Measurements from ENCODE around the gene IL23R. TPM values are rescaled to one million over a fixed set of nuclear protein-coding genes. Genes with fewer than 3 reads are reported as not detected.
A peak's percentile ranks its signal among the peaks of the same experiment; 100 is the strongest.
"Not testable (repeated sequence)": the region's sequence is repeated elsewhere in the genome, so short reads cannot be mapped to it uniquely, and the experiment has no call there.

IL23R gene
- total and polyA plus RNA-seq, 10 donors, result 0.07 to 1.2 (median 0.67) TPM; not detected in 2

GRCh38 chr1:67143966-67144365 is 22.3 kb upstream of the IL23R start:
- 64 to 78% (median 73%) methylated on average over 3 of the region's 3 CpGs for WGBS, 5 donors
- Histone ChIP-seq H3K9me3 (no peaks in the 10 kb centered on the region), H3K4me1 (peaks cover 0 to 11% (median 4%) of the 10 kb centered on the region in 6 donors), H3K4me3 (no peak overlapping the region), H3K36me3 (no peaks in the 10 kb centered on the region), H3K27me3 (replicated peaks in 1 of 7) (no peaks in the 10 kb centered on the region), H3K27ac (no peak overlapping the region)
- intact Hi-C loops (cut with DNase I; ENCODE audit: low total_unique reads), result loop anchor here (5.0 kb wide), 1 partner anchor 377 kb away; no protein-coding TSS in a partner anchor
- TF ChIP-seq POLR2A (IDR thresholded peaks at IDR 0.05), result no peak
- TF ChIP-seq, protein P1, sequence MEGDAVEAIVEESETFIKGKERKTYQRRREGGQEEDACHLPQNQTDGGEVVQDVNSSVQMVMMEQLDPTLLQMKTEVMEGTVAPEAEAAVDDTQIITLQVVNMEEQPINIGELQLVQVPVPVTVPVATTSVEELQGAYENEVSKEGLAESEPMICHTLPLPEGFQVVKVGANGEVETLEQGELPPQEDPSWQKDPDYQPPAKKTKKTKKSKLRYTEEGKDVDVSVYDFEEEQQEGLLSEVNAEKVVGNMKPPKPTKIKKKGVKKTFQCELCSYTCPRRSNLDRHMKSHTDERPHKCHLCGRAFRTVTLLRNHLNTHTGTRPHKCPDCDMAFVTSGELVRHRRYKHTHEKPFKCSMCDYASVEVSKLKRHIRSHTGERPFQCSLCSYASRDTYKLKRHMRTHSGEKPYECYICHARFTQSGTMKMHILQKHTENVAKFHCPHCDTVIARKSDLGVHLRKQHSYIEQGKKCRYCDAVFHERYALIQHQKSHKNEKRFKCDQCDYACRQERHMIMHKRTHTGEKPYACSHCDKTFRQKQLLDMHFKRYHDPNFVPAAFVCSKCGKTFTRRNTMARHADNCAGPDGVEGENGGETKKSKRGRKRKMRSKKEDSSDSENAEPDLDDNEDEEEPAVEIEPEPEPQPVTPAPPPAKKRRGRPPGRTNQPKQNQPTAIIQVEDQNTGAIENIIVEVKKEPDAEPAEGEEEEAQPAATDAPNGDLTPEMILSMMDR (IDR thresholded peaks at IDR 0.05 in 8 of 11, conservative IDR thresholded peaks at IDR 0.05 in 3 of 11), result no peak
- TF ChIP-seq POLR2AphosphoS5 (IDR thresholded peaks at IDR 0.05), result no peak
- DNase-seq, result no peak

- Histone ChIP-seq H3K27me3 (replicated peaks in 1 of 7) (no peaks in the 10 kb centered on the region), H3K4me3 (no peak overlapping the region), H3K27ac (no peak overlapping the region), H3K4me1 (peaks cover 0 to 15% (median 9%) of the 10 kb centered on the region in 6 donors), H3K36me3 (no peaks in the 10 kb centered on the region), H3K9me3 (no peaks in the 10 kb centered on the region)
- TF ChIP-seq, protein P1 (IDR thresholded peaks at IDR 0.05 in 8 of 11, conservative IDR thresholded peaks at IDR 0.05 in 3 of 11), result peak in 8 of 11 experiments; percentile 10 to 41 (median 22)
- TF ChIP-seq POLR2AphosphoS5 (IDR thresholded peaks at IDR 0.05), result no peak
- intact Hi-C loops (cut with DNase I; ENCODE audit: low total_unique reads), result loop anchor here (5.0 kb wide), 2 partner anchors 152 to 377 kb away; no protein-coding TSS in a partner anchor
- WGBS, 5 donors, result 81 to 91% (median 82%) methylated on average over 2 of the region's 2 CpGs
- no peak for DNase-seq
These were observed 21.6 kb upstream of the IL23R start for GRCh38 chr1:67144696-67145095.

DNA sequence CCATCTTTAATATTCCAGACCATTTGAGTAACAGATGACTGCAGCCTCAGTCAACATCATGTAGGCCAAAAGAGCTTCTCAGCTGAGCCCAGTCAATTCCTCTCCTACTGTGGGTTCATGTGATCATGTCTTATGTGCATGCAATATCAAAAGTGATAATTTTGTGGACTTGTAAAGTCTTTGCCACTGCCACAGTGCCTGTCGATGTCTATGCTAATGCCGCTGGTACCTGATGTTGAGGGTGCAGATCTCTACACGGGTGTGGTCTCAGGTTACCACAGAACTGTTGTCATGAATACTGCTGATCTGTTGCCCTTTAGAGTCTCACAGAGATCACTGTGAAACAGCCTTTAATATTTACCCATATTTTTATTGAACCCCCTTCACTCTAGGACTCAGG is 20.2 kb upstream of the IL23R start:
- Histone ChIP-seq H3K27me3 (replicated peaks in 1 of 7) (peaks cover 0 to 4% (median 0%) of the 10 kb centered on the region in 7 donors), H3K27ac (no peak overlapping the region), H3K4me1 (peaks cover 0 to 15% (median 9%) of the 10 kb centered on the region in 6 donors), H3K9me3 (no peaks in the 10 kb centered on the region), H3K36me3 (no peaks in the 10 kb centered on the region), H3K4me3 (no peak overlapping the region)
- WGBS, 5 donors, result 85 to 91% (median 90%) methylated on average over 3 of the region's 3 CpGs
- intact Hi-C loops (cut with DNase I; ENCODE audit: low total_unique reads), result loop anchor here (5.0 kb wide), 1 partner anchor 154 kb away; no protein-coding TSS in a partner anchor
- no peak for DNase-seq
- TF ChIP-seq, protein P1 (IDR thresholded peaks at IDR 0.05 in 8 of 11, conservative IDR thresholded peaks at IDR 0.05 in 3 of 11), result no peak
- TF ChIP-seq POLR2AphosphoS5 (IDR thresholded peaks at IDR 0.05) (no peak), POLR2A (IDR thresholded peaks at IDR 0.05) (no peak)

GRCh38 chr1:67146539-67146938 is 19.7 kb upstream of the IL23R start:
- no peak for DNase-seq
- no peaks in the 10 kb centered on the region for H3K36me3 ChIP-seq
- H3K4me1 ChIP-seq, result peaks cover 0 to 15% (median 9%) of the 10 kb centered on the region in 6 donors
- intact Hi-C loops (cut with DNase I; ENCODE audit: low total_unique reads), result loop anchor here (5.0 kb wide), 1 partner anchor 154 kb away; no protein-coding TSS in a partner anchor
- H3K27me3 ChIP-seq (replicated peaks in 1 of 7), result peaks cover 0 to 4% (median 0%) of the 10 kb centered on the region in 7 donors
- no peaks in the 10 kb centered on the region for H3K9me3 ChIP-seq
- H3K27ac ChIP-seq, result no peak overlapping the region
- H3K4me3 ChIP-seq, result no peak overlapping the region
- TF ChIP-seq, protein P1 (IDR thresholded peaks at IDR 0.05 in 8 of 11, conservative IDR thresholded peaks at IDR 0.05 in 3 of 11), result no peak
- 91 to 97% (median 95%) methylated on average over 3 of the region's 3 CpGs for WGBS, 5 donors

GRCh38 chr1:67147973-67148372 is 18.3 kb upstream of the IL23R start:
- not testable (repeated sequence) for H3K4me3 ChIP-seq; H3K27ac ChIP-seq; H3K36me3 ChIP-seq; H3K27me3 ChIP-seq (replicated peaks in 1 of 7); H3K9me3 ChIP-seq
- WGBS, 5 donors, result 88 to 94% (median 91%) methylated on average over 20 of the region's 20 CpGs
- intact Hi-C loops (cut with DNase I; ENCODE audit: low total_unique reads), result loop anchor here (5.0 kb wide), 1 partner anchor 156 kb away; no protein-coding TSS in a partner anchor
- peak; percentile 75 for DNase-seq
- H3K4me1 ChIP-seq, result peaks cover 0 to 12% (median 9%) of the 10 kb centered on the region in 6 donors

All from spleen (tissue), 11 donors.